Measurements from ENCODE around the gene ODAD4. TPM values are rescaled to one million over a fixed set of nuclear protein-coding genes. Genes with fewer than 3 reads are reported as not detected.

ODAD4 gene
- total RNA-seq, 2 donors from 2014 or later = 1.1 to 2.2 TPM

- no peaks in the 10 kb centered on the region for H3K9me3 ChIP-seq
- no peak overlapping the region for H3K4me3 ChIP-seq
- no peaks in the 10 kb centered on the region for H3K27me3 ChIP-seq (replicated peaks; ENCODE audit: insufficient read depth)
- TF ChIP-seq, protein P1, sequence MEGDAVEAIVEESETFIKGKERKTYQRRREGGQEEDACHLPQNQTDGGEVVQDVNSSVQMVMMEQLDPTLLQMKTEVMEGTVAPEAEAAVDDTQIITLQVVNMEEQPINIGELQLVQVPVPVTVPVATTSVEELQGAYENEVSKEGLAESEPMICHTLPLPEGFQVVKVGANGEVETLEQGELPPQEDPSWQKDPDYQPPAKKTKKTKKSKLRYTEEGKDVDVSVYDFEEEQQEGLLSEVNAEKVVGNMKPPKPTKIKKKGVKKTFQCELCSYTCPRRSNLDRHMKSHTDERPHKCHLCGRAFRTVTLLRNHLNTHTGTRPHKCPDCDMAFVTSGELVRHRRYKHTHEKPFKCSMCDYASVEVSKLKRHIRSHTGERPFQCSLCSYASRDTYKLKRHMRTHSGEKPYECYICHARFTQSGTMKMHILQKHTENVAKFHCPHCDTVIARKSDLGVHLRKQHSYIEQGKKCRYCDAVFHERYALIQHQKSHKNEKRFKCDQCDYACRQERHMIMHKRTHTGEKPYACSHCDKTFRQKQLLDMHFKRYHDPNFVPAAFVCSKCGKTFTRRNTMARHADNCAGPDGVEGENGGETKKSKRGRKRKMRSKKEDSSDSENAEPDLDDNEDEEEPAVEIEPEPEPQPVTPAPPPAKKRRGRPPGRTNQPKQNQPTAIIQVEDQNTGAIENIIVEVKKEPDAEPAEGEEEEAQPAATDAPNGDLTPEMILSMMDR (IDR thresholded peaks at IDR 0.05) = no peak
- no peak for DNase-seq (ENCODE audit: low spot score)
- peaks cover 82% of the 10 kb centered on the region for H3K36me3 ChIP-seq
- ATAC-seq (ENCODE audit: insufficient number of reproducible peaks, low FRiP score, low read depth) = no peak
- H3K4me1 ChIP-seq (ENCODE audit: control insufficient read depth in 1 of 2, low read depth in 2 of 2) = no peaks in the 10 kb centered on the region
- H3K27ac ChIP-seq = no peak overlapping the region
Measured at GRCh38 chr17:41996855-41997164, 66.4 kb downstream of the ODAD4 start.

- DNase-seq (ENCODE audit: low spot score) = no peak
Measured at GRCh38 chr17:41998497-41998896, 68.1 kb downstream of the ODAD4 start.

GRCh38 chr17:42000413-42001133 is 70.2 kb downstream of the ODAD4 start:
- no peak for DNase-seq (ENCODE audit: low spot score)
- peaks cover 58% of the 10 kb centered on the region for H3K36me3 ChIP-seq
- H3K4me3 ChIP-seq = no peak overlapping the region
- no peaks in the 10 kb centered on the region for H3K27me3 ChIP-seq (replicated peaks; ENCODE audit: insufficient read depth)
- TF ChIP-seq, protein P1 (IDR thresholded peaks at IDR 0.05) = no peak
- H3K4me1 ChIP-seq (ENCODE audit: control insufficient read depth in 1 of 2, low read depth in 2 of 2) = no peaks in the 10 kb centered on the region
- no peaks in the 10 kb centered on the region for H3K9me3 ChIP-seq
- ATAC-seq (ENCODE audit: insufficient number of reproducible peaks, low FRiP score, low read depth) = no peak
- no peak overlapping the region for H3K27ac ChIP-seq

More at GRCh38 chr17:41998497-41998896, 68.1 kb downstream of the ODAD4 start:
- Histone ChIP-seq H3K4me1 (ENCODE audit: control insufficient read depth in 1 of 2, low read depth in 2 of 2) (no peaks in the 10 kb centered on the region), H3K4me3 (no peak overlapping the region), H3K9me3 (no peaks in the 10 kb centered on the region), H3K27ac (no peak overlapping the region), H3K36me3 (peaks cover 74% of the 10 kb centered on the region), H3K27me3 (replicated peaks; ENCODE audit: insufficient read depth) (no peaks in the 10 kb centered on the region)
- no peak for ATAC-seq (ENCODE audit: insufficient number of reproducible peaks, low FRiP score, low read depth)
- TF ChIP-seq, protein P1 (IDR thresholded peaks at IDR 0.05) = no peak

- Histone ChIP-seq H3K27ac (no peak overlapping the region), H3K27me3 (replicated peaks; ENCODE audit: insufficient read depth) (no peaks in the 10 kb centered on the region), H3K4me1 (ENCODE audit: control insufficient read depth in 1 of 2, low read depth in 2 of 2) (peaks cover 0 to 1% of the 10 kb centered on the region in 2 donors), H3K36me3 (peaks cover 47% of the 10 kb centered on the region), H3K9me3 (no peaks in the 10 kb centered on the region), H3K4me3 (no peak overlapping the region)
- TF ChIP-seq, protein P1 (IDR thresholded peaks at IDR 0.05) = no peak
- no peak for ATAC-seq (ENCODE audit: insufficient number of reproducible peaks, low FRiP score, low read depth)
- no peak for DNase-seq (ENCODE audit: low spot score)
Measured at GRCh38 chr17:42001729-42002128, 71.3 kb downstream of the ODAD4 start.

GRCh38 chr17:42002175-42002791 is 71.9 kb downstream of the ODAD4 start:
- Histone ChIP-seq H3K27ac (no peak overlapping the region), H3K27me3 (replicated peaks; ENCODE audit: insufficient read depth) (no peaks in the 10 kb centered on the region), H3K9me3 (no peaks in the 10 kb centered on the region), H3K4me3 (no peak overlapping the region), H3K4me1 (ENCODE audit: control insufficient read depth in 1 of 2, low read depth in 2 of 2) (peaks cover 0 to 7% of the 10 kb centered on the region in 2 donors), H3K36me3 (peaks cover 41% of the 10 kb centered on the region)
- TF ChIP-seq, protein P1 (IDR thresholded peaks at IDR 0.05) = no peak
- DNase-seq (ENCODE audit: low spot score) (no peak), ATAC-seq (ENCODE audit: insufficient number of reproducible peaks, low FRiP score, low read depth) (no peak)

Data from thoracic aorta (tissue), 2 donors.